ENCODE measurements around the gene TMEM97. TPM values are rescaled to one million over a fixed set of nuclear protein-coding genes. Genes with fewer than 3 reads are reported as not detected.

TMEM97 gene
- total RNA-seq, 3 donors from 2014 or later (not counting 1 experiment from before 2014, with no cell fraction given) = 4.6 to 8.8 (median 7.5) TPM

GRCh38 chr17:28370744-28371103, 51.7 kb downstream of the TMEM97 start:
- no peaks in the 10 kb centered on the region for H3K9me3 Mint-ChIP-seq
- Histone ChIP-seq H3K9me3 (ENCODE audit: control insufficient read depth, insufficient read depth, low read length) (no peaks in the 10 kb centered on the region), H3K4me3 (ENCODE audit: low read length) (no peak overlapping the region)

GRCh38 chr17:28371245-28372202, 52.5 kb downstream of the TMEM97 start, which contains the start of gene SARM1:
TSS of gene SARM1 (plus strand) at chr17:28371694. CDS start at chr17:28372033, 339 bp downstream.
- Mint-ChIP-seq H3K27ac (peak within 1 kb of the TSS; percentile 85 to 93), H3K36me3 (no peaks in the 10 kb centered on the region), H3K4me1 (peaks cover 10 to 23% of the 10 kb centered on the region in 2 donors), H3K27me3 (ENCODE audit: low read depth in 2 of 2) (no peaks in the 10 kb centered on the region), H3K4me3 (peak within 1 kb of the TSS; percentile 95), H3K9me3 (no peaks in the 10 kb centered on the region)
- H3K4me3 ChIP-seq (ENCODE audit: low read length) = peak within 1 kb of the TSS; percentile 84
- no peak for TF ChIP-seq CTCF (IDR thresholded peaks at IDR 0.05)
- H3K4me1 ChIP-seq (ENCODE audit: control insufficient read depth, insufficient read depth, low read length) = peaks cover 23% of the 10 kb centered on the region
- ATAC-seq (peak; percentile 84 to 90 (median 85)), DNase-seq (peak; percentile 67 to 88)
- peak within 1 kb of the TSS; percentile 87 for H3K27ac ChIP-seq (ENCODE audit: low read length)
- no peaks in the 10 kb centered on the region for H3K9me3 ChIP-seq (ENCODE audit: control insufficient read depth, insufficient read depth, low read length)
- no peaks in the 10 kb centered on the region for H3K36me3 ChIP-seq (ENCODE audit: control insufficient read depth, insufficient read depth, low read length)
- WGBS (ENCODE audit: insufficient coverage) = under 1% methylated on average over 70 of the region's 80 CpGs
- intact Hi-C loops (cut with micrococcal nuclease) = no loop called here
- H3K27me3 ChIP-seq (ENCODE audit: control insufficient read depth, insufficient read depth, low read length) = no peaks in the 10 kb centered on the region

More at GRCh38 chr17:28370744-28371103, 51.7 kb downstream of the TMEM97 start:
- no peaks in the 10 kb centered on the region for H3K27me3 ChIP-seq (ENCODE audit: control insufficient read depth, insufficient read depth, low read length)
- Mint-ChIP-seq H3K36me3 (no peaks in the 10 kb centered on the region), H3K27me3 (ENCODE audit: low read depth in 2 of 2) (no peaks in the 10 kb centered on the region), H3K4me3 (peak overlapping the region; percentile 95), H3K27ac (peak overlapping the region; percentile 85 to 93), H3K4me1 (peaks cover 10 to 23% of the 10 kb centered on the region in 2 donors)
- H3K4me1 ChIP-seq (ENCODE audit: control insufficient read depth, insufficient read depth, low read length) = peaks cover 23% of the 10 kb centered on the region
- intact Hi-C loops (cut with micrococcal nuclease) = no loop called here
- no peaks in the 10 kb centered on the region for H3K36me3 ChIP-seq (ENCODE audit: control insufficient read depth, insufficient read depth, low read length)
- peak overlapping the region; percentile 51 for H3K27ac ChIP-seq (ENCODE audit: low read length)
- ATAC-seq = no peak
- peak in 1 of 2 donors; percentile 23 for DNase-seq
- 100% methylated on average over 1 of the region's 1 CpG for WGBS (ENCODE audit: insufficient coverage)
- TF ChIP-seq CTCF (IDR thresholded peaks at IDR 0.05) = no peak

- H3K36me3 Mint-ChIP-seq = no peaks in the 10 kb centered on the region
- peak in 1 of 2 donors; percentile 46 for DNase-seq
Observed at GRCh38 chr17:28372203-28372944, 53.4 kb downstream of the TMEM97 start.

More at GRCh38 chr17:28372203-28372944, 53.4 kb downstream of the TMEM97 start:
- Histone ChIP-seq H3K4me3 (ENCODE audit: low read length) (peak overlapping the region; percentile 13), H3K36me3 (ENCODE audit: control insufficient read depth, insufficient read depth, low read length) (no peaks in the 10 kb centered on the region), H3K27me3 (ENCODE audit: control insufficient read depth, insufficient read depth, low read length) (no peaks in the 10 kb centered on the region), H3K27ac (ENCODE audit: low read length) (no peak overlapping the region), H3K9me3 (ENCODE audit: control insufficient read depth, insufficient read depth, low read length) (no peaks in the 10 kb centered on the region), H3K4me1 (ENCODE audit: control insufficient read depth, insufficient read depth, low read length) (peaks cover 23% of the 10 kb centered on the region)
- intact Hi-C loops (cut with micrococcal nuclease) = no loop called here
- peak overlapping the region; percentile 81 for H3K4me3 Mint-ChIP-seq
- H3K27me3 Mint-ChIP-seq (ENCODE audit: low read depth in 2 of 2) = no peaks in the 10 kb centered on the region
- peaks cover 10 to 23% of the 10 kb centered on the region in 2 donors for H3K4me1 Mint-ChIP-seq
- TF ChIP-seq CTCF (IDR thresholded peaks at IDR 0.05) = no peak
- no peaks in the 10 kb centered on the region for H3K9me3 Mint-ChIP-seq
- H3K27ac Mint-ChIP-seq = peak overlapping the region; percentile 85 to 93
- peak in 1 of 3 donors; percentile 2 for ATAC-seq
- WGBS (ENCODE audit: insufficient coverage) = 8% methylated on average over 51 of the region's 53 CpGs

Measured in natural killer cell (primary cell).